ENCODE results near the gene GRM7. TPM values are rescaled to one million over a fixed set of nuclear protein-coding genes. Genes with fewer than 3 reads are reported as not detected.

The GRM7 gene
- total RNA-seq, 1 donor from 2014 or later: 0.34 TPM

DNA sequence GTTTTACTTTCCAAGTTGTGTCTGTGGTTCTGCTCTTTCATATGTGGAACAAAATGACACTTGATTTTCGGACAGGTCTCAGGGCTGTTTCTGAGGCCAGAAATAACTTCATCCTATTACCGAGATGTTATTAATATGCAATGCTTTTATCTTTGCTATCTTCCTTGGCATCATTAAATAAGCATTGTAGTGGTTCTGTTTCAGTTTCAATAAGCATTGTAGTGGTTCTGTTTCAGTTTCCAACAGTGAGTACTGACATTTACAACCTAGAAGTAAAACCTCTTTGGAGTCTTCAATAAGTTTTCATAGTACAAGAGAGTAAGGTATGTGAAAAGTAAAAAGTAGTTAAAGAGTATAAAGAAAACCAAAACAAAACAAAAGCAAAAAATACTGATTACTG is 746.2 kb downstream of the GRM7 start:
- no peak overlapping the region for H3K27ac Mint-ChIP-seq
- no peak overlapping the region for H3K4me3 Mint-ChIP-seq (ENCODE audit: low read depth)
- no peaks in the 10 kb centered on the region for H3K9me3 Mint-ChIP-seq (ENCODE audit: low read depth)
- no peaks in the 10 kb centered on the region for H3K4me1 Mint-ChIP-seq (ENCODE audit: low read depth)
- TF ChIP-seq, protein P1, sequence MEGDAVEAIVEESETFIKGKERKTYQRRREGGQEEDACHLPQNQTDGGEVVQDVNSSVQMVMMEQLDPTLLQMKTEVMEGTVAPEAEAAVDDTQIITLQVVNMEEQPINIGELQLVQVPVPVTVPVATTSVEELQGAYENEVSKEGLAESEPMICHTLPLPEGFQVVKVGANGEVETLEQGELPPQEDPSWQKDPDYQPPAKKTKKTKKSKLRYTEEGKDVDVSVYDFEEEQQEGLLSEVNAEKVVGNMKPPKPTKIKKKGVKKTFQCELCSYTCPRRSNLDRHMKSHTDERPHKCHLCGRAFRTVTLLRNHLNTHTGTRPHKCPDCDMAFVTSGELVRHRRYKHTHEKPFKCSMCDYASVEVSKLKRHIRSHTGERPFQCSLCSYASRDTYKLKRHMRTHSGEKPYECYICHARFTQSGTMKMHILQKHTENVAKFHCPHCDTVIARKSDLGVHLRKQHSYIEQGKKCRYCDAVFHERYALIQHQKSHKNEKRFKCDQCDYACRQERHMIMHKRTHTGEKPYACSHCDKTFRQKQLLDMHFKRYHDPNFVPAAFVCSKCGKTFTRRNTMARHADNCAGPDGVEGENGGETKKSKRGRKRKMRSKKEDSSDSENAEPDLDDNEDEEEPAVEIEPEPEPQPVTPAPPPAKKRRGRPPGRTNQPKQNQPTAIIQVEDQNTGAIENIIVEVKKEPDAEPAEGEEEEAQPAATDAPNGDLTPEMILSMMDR (IDR thresholded peaks at IDR 0.05; ENCODE audit: unreplicated experiment): no peak
- H3K27me3 Mint-ChIP-seq: peaks cover 9% of the 10 kb centered on the region
- no peak for DNase-seq (ENCODE audit: low spot score, unreplicated experiment)
- no peaks in the 10 kb centered on the region for H3K36me3 Mint-ChIP-seq (ENCODE audit: insufficient read depth)

DNA sequence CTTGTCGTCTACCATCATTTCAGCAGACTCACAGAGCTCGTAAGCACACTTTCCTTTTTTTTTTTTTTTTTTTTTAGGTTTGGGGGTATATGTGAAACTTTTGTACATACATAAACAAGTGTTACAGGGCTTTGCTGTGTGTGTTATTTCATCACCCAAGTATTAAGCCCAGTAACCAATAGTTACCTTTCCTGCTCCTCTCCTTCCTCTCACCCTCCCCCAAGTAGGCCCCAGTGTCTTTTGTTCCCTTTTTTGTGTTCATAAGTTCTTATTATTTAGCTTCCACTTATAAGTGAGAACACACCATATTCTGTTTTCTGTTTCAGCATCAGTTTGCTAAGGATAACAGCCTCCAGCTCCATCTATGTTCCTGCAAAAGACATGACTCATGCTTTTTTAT is 746.8 kb downstream of the GRM7 start:
- peaks cover 6% of the 10 kb centered on the region for H3K27me3 Mint-ChIP-seq
- H3K27ac Mint-ChIP-seq: no peak overlapping the region
- no peaks in the 10 kb centered on the region for H3K9me3 Mint-ChIP-seq (ENCODE audit: low read depth)
- H3K36me3 Mint-ChIP-seq (ENCODE audit: insufficient read depth): no peaks in the 10 kb centered on the region
- H3K4me3 Mint-ChIP-seq (ENCODE audit: low read depth): no peak overlapping the region
- H3K4me1 Mint-ChIP-seq (ENCODE audit: low read depth): no peaks in the 10 kb centered on the region
- no peak for DNase-seq (ENCODE audit: low spot score, unreplicated experiment)
- TF ChIP-seq, protein P1 (IDR thresholded peaks at IDR 0.05; ENCODE audit: unreplicated experiment): no peak

DNA sequence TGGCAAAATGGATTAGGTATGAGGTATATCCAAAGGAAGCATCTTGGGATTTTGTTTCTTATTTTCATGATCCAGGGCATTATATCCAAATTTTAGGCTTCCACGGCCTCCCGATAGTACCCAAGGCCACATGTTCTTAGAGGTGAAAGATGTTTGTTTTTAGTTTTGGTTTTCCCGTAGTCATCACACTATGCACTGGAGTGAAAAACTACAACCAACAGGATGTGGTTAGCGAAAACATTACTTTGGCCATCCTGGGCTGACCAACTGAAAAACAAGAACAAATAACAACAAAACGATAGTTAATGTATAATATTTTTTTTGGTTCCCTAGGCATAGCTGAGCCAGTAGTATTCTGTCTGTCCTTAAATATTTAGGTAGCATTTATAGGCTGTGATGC is 749.7 kb downstream of the GRM7 start:
- H3K27me3 Mint-ChIP-seq: peaks cover 6% of the 10 kb centered on the region
- no peaks in the 10 kb centered on the region for H3K36me3 Mint-ChIP-seq (ENCODE audit: insufficient read depth)
- DNase-seq (ENCODE audit: low spot score, unreplicated experiment): no peak
- no peak overlapping the region for H3K4me3 Mint-ChIP-seq (ENCODE audit: low read depth)
- H3K9me3 Mint-ChIP-seq (ENCODE audit: low read depth): no peaks in the 10 kb centered on the region
- H3K27ac Mint-ChIP-seq: no peak overlapping the region
- TF ChIP-seq, protein P1 (IDR thresholded peaks at IDR 0.05; ENCODE audit: unreplicated experiment): no peak
- H3K4me1 Mint-ChIP-seq (ENCODE audit: low read depth): no peaks in the 10 kb centered on the region

DNA sequence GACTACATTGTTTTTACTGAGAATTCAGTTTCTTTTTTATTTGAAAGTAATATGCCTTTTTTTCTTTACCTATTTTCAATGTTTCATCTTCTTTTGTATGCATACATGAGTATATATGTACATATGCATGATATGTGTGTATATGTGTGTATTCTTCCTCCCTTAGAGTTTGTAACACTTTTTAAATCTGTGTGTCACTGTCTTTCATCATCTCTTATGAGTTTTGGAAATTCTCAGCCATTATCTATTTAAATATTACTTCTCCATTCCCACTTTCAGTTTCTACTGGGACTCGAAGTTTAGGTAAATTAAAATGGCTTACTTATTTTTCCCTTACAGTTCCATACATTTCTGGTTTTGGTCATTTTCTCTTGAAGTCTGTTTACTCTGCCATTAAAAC is 754.1 kb downstream of the GRM7 start:
- no peak for DNase-seq (ENCODE audit: low spot score, unreplicated experiment)
- Mint-ChIP-seq H3K4me1 (ENCODE audit: low read depth) (peaks cover 14% of the 10 kb centered on the region), H3K9me3 (ENCODE audit: low read depth) (no peaks in the 10 kb centered on the region), H3K36me3 (ENCODE audit: insufficient read depth) (no peaks in the 10 kb centered on the region), H3K27me3 (no peaks in the 10 kb centered on the region), H3K4me3 (ENCODE audit: low read depth) (no peak overlapping the region), H3K27ac (no peak overlapping the region)
- TF ChIP-seq, protein P1 (IDR thresholded peaks at IDR 0.05; ENCODE audit: unreplicated experiment): no peak

DNA sequence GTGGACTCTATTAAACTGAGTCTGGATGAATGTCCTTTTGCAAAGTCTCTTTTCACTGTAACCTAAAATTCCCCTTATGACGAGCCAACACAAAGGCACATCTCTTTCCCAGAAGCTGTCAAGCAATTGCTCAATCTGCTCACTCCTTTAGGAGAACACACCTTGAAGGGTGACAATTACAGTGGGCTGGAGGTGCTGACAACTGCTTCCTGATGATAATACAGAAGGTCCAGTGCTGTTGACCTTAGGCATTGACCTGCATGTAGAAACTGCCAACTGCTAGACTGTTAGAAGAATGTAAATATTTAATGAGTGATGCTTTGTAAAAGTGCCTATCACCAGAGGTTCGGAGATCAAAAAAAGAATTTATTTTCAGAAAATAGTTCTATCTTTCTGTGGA is 757.7 kb downstream of the GRM7 start:
- Mint-ChIP-seq H3K27ac (no peak overlapping the region), H3K4me1 (ENCODE audit: low read depth) (peaks cover 14% of the 10 kb centered on the region), H3K36me3 (ENCODE audit: insufficient read depth) (no peaks in the 10 kb centered on the region), H3K27me3 (peaks cover 7% of the 10 kb centered on the region), H3K9me3 (ENCODE audit: low read depth) (no peaks in the 10 kb centered on the region), H3K4me3 (ENCODE audit: low read depth) (no peak overlapping the region)
- TF ChIP-seq, protein P1 (IDR thresholded peaks at IDR 0.05; ENCODE audit: unreplicated experiment): no peak
- DNase-seq (ENCODE audit: low spot score, unreplicated experiment): no peak

Data from progenitor cell of endocrine pancreas (in vitro differentiated cells).